ENCODE results near the gene PLCB1.
"Not testable (repeated sequence)": the region's sequence is repeated elsewhere in the genome, so short reads cannot be mapped to it uniquely, and the experiment has no call there.

Gene PLCB1

GRCh38 chr20:8578161-8578865 is 446.2 kb downstream of the PLCB1 start:
- DNase-seq, result no peak

GRCh38 chr20:8579035-8579434 is 447.0 kb downstream of the PLCB1 start:
- no peak for DNase-seq

GRCh38 chr20:8581446-8582183 is 449.5 kb downstream of the PLCB1 start:
- DNase-seq, result no peak

DNA sequence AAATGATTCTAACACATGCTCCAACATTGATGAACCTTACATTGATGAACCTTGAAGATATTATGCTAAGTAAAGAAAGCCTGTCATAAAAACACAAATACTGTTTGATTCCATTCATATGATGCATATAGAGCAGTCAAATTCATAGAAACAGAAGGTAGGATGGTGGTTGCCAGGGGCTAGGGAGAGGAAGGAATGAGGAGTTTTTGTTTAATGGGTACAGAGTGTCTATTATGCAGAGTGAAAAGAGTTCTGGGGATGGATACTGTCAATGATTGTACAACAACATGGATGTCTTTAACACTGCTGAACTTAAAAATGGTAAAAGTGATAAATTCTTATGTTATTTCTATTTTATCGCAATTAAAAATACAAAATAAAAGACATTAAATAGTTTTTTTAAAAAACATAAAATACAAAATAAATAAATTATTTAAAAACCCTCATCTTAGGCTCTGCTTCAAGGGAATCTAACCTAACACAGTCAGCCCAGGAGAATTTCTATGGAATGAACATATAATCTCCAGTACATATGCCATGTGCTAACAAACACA is 451.0 kb downstream of the PLCB1 start:
- no peak for DNase-seq

DNA sequence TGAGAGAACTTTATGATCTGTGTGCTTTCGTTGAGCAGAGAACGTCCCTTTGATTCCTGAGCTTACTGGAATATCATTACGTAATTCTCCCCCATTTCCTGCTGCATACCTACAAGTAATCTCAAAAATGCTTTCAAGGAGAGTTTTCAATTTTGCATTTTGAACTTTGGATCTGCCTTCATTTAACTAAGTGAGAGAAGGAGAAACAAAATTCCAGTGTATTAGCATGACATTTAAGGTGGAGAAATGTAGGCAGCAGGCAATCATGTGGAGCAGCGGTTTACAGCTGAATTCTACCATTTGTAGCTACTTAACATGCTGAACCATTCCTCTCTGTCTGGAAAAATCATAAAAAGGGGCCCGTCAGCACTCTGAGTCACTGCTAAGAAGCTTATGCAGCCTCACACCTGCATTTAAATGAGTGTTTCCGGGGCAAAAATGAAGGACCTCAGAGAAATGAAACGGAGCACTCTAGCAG is 451.5 kb downstream of the PLCB1 start:
- DNase-seq, result no peak

DNA sequence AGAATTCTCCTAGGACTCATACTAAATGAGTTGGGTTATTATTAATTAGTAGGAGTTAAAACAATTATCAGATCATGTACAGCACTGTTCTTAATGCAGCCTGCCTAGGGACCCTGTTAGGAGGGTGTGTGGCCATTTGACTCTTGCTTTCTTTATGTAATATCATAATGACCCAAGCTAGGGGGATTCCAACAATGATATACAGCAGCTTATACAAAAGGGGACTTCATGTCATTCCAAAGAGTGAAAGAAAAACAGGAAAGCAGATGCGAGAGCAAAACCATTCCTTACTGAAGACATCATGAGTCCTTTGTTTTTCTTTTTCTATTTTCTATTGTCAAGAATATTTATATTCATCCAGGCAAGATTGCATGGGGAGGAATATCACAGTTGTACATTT is 455.2 kb downstream of the PLCB1 start:
- no peak for DNase-seq

GRCh38 chr20:8587810-8588209 is 455.7 kb downstream of the PLCB1 start:
- DNase-seq, result no peak

GRCh38 chr20:8589956-8590355 is 457.9 kb downstream of the PLCB1 start:
- no peak for DNase-seq

- not testable (repeated sequence) for DNase-seq
Measured at GRCh38 chr20:8600910-8601541, 469.0 kb downstream of the PLCB1 start.

DNA sequence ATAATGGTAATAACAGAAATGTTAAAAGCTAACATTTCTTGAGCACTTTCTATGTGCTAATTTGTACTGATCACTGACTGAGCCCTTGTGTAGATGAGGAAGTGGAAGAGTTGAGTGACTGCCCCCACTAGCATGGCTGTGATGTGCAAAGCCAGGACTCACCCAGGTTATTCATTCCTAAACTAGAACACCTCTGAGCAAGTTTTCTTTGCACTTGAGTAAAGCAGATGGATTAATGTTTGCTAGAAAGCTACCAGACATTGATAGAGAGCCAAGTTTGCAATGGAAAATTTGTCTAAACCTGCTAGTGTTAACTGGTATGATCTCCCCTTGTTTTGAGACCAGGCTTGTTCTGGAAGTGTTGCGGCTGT is 469.5 kb downstream of the PLCB1 start:
- DNase-seq, result no peak

DNA sequence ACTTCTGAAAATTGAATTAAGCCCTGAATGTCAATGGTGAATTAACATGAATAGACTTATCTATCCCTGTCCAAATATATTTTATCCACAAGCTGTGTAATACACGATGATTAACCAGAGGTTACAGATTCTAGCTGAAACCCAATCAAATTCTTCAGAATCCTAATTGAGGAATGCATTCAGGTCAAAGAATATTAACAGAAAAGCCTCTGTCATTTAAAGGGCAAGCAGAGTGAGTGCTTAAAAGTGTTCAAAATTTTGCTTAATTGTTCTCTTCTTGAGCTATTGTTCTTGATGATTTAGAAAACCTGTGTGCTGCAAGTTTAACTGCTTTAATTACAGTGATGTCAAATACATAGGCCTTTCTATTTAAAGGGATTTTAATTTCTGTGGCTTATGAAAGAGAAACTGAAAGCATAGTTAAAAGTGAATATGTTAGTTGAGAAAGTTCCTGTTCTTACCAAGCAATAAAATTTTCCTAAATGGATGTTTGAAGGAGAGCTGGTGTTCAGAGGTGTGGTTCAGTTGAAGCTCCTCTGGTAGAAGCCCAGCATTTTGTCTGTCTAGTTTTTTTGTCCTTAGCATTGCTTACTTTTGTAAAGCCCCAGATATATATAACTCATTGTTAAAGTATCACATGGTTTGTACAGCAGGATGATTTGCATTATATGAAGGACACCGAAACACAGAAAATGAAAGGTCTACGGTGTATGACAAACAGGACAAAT is 470.5 kb downstream of the PLCB1 start:
- DNase-seq, result no peak

DNA sequence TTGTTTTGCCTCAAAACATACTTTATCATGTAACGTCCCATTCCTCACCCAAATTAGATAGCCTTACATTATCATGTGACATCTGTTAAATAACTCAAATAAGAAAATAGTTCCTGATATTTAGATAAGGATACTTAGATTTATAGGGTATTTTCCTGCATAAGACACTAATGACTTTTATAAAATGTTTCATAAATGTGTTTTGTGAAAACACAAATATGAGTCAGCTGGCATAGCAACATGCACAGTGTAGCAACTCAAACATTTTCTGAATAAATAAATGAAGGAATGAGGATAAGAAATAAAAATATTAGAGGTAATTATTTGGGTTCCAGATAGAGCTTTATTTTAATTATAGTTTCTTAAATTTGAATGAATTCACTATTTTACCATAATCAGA is 476.4 kb downstream of the PLCB1 start:
- DNase-seq, result no peak

GRCh38 chr20:8616792-8617191 is 484.7 kb downstream of the PLCB1 start:
- DNase-seq, result no peak

DNA sequence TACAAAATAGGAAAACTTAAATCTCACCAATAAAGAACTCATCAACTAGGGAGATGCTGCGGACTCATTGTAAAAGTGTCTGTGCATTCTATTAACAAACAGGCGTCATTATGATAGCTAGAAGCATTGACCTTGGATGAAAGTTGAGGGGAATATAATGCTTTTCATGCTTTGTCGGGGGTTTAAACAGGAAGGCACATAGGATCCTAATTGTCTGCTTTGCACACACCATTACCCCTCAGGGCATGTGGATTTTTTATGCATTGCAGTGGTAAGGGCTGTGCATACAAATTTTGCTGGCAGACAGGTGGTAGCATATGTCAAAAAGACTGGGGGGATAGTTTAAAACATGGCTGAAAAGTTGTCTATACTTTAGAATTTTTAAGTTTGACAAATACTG is 488.9 kb downstream of the PLCB1 start:
- no peak for DNase-seq

DNA sequence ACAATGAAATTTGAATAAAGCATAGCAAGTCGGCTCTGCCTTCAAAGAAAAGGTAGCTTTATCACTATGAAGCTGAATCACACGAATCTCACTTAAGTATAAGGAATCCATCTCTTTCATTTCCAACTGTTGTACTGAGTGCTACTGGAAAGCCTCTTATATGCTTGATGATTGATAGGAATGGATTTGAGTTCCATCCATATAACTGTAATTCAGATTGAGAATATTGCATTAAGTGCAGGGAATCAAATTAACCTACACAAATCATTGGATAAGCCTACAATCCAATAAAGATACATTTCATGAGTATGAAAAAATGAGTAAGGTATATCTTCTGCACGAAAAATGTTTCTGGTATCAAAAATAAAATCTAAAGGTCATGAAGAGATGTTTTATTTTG is 492.0 kb downstream of the PLCB1 start:
- no peak for DNase-seq

GRCh38 chr20:8624616-8625015 is 492.6 kb downstream of the PLCB1 start:
- no peak for DNase-seq

- no peak for DNase-seq
Measured at GRCh38 chr20:8627340-8628004, 495.4 kb downstream of the PLCB1 start.

DNA sequence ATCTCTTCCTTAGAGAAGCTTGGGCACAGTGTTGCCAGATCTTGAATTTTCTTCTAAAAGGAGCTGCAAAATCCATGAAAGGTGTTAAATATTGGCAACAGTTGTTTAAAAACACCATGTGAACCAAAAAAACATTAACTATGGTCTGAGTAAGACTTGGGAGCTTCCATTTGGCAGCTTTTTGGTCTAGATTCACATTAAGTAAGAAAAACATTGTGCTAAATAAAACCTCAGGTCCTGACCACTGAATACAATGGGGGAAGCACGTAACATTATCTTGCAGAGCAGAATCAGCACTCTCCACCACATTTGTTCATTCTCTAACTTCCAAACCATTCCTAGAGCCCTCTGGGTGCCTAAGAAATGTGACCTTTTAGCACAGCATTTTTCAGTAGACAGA is 499.2 kb downstream of the PLCB1 start:
- DNase-seq, result no peak

DNA sequence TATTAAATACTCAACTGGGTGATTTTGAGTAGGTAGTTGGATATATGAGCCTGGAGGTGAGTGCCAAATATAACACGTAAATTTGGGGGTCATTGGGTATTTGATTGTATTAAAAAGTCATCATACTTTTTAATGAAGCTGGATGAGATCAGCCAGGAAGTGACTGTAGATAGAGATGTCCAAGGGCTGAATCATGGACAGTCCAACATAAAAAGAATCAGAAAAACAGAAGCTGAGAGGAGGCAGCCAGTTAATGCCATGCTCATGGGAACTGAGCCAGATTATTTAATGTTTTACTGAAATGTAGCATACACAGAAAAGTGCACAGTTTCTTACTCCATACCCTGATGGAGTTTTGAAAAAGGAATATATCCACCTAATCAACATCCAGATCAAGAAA is 501.3 kb downstream of the PLCB1 start:
- DNase-seq, result no peak

DNA sequence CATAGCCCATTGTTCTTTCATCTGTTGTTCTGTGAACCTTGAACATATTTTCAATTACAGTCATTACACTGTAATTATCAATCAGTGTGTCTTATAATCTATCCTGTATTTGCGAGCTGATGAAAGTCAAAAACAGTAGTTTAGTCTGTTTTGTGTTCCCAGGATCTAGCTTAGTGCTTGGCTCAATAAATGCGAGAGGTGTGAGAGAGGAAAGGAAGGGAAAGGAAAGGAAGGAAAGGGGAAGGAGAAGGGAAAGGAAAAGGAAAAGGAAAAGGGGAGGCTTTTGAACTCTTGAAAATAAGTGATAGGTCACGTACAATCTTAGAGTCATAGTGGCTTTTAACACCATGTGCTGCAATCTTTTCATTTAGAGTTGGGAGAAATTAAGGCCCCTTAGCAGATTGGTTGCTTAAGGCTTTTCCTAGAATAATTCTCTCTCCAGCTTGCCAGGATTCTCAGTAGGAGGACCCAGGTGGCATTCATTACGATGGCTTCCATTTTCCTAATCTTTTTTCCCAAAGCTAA is 503.0 kb downstream of the PLCB1 start:
- DNase-seq, result no peak

DNA sequence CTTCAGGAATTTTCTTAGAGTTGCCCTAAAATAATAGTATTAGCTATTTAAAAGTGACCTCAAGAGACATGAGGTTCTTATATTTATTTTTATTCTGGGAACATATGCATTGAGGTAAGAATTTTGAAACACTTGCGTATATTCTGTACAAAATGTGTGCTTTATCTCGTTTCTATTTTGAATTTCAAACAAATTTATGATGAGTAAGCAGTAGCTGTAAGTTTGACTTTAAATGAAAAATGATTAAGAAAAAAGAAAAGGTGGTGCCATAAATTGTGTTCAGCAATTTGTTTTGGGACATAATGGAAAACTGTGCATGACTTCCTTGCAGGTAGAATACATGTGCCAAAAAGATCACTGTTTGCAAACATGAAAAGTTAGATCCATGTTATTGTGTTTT is 503.8 kb downstream of the PLCB1 start:
- no peak for DNase-seq

DNA sequence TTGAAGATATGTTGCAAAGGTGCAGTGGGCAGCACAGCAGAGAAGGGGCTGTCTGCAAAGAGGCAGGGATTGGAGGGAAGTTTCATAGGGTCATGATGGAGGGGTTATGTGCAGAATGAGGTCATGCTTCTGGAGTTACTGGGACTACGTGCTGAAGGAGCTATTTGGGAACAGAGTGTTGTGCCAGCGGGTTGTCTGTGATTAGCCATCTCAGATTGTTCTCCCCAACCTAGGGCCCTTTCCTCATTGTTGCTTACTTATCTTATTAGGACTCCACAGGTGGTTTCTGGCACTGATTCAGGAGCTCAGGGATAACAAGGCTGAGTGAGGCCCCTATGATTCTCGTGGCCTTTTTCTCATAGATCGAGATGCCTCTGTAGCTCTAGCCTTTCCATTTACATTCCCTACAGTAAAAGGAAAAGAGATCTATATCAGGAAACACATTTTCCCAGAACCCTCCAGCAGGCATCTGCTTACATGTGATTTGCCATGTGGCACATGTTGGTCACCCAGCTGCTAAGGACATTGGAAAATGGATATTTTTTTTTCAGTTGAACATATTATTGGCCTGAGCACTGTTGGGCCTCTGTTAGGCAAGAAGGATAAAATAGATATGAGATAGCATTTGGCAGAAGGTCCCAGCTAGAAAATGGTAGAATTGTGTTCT is 507.2 kb downstream of the PLCB1 start:
- no peak for DNase-seq

Data from activated CD4-positive, CD25-positive, alpha-beta regulatory T cell treated with anti-CD3 and anti-CD28 coated beads, Interleukin-2, amount 50 U/mL, for 72 hours (primary cell).